Urinary bladder (tissue), 4 donors: ENCODE results near the gene ALDH3B1. TPM values are rescaled to one million over a fixed set of nuclear protein-coding genes. Genes with fewer than 3 reads are reported as not detected.

Experiments
- DNase-seq: peaks from one replicate; pipeline ENCODE4 v3.0.0-alpha.2; 2015; ENCODE audit errors: extremely low spot score
- H3K27ac ChIP-seq: one replicate; pipeline ENCODE4 v1.5.1; 2013; ENCODE audit warnings: low read depth, mild to moderate bottlenecking, moderate library complexity
- H3K36me3 ChIP-seq: one replicate; pipeline ENCODE4 v1.6.1; 2013; ENCODE audit warnings: mild to moderate bottlenecking, moderate library complexity; ENCODE audit not compliant: insufficient read depth
- H3K4me1 ChIP-seq: one replicate; pipeline ENCODE4 v1.6.1; 2013; ENCODE audit warnings: mild to moderate bottlenecking, moderate library complexity; ENCODE audit not compliant: insufficient read depth
- H3K4me3 ChIP-seq: one replicate; pipeline ENCODE4 v1.5.1; 2013; ENCODE audit warnings: low read depth, low read length
- WGBS: extraction: QIAGEN DNeasy Blood & Tissue Kit; methylation state at CpG from one replicate; pipeline ENCODE4 v1.1.7; 2013; 5-methylcytosine and 5-hydroxymethylcytosine counted together
- polyA plus RNA-seq: library from polyadenylated mRNA; stranded (reverse); fragments of 200-250 nt; gene quantifications from one replicate; pipeline ENCODE4 v1.2.3, GENCODE V29; 2013
- total RNA-seq: library from RNA; depleted of rRNA; stranded (reverse); fragments of >200 nt; gene quantifications from one replicate; pipeline ENCODE4 v1.2.3, GENCODE V29; 2014
- donor health status: healthy with polysubstance abuse.
- donor health status: healthy.

Gene ALDH3B1
- total and polyA plus RNA-seq, 2 donors: 4.6 to 14.4 TPM

DNA sequence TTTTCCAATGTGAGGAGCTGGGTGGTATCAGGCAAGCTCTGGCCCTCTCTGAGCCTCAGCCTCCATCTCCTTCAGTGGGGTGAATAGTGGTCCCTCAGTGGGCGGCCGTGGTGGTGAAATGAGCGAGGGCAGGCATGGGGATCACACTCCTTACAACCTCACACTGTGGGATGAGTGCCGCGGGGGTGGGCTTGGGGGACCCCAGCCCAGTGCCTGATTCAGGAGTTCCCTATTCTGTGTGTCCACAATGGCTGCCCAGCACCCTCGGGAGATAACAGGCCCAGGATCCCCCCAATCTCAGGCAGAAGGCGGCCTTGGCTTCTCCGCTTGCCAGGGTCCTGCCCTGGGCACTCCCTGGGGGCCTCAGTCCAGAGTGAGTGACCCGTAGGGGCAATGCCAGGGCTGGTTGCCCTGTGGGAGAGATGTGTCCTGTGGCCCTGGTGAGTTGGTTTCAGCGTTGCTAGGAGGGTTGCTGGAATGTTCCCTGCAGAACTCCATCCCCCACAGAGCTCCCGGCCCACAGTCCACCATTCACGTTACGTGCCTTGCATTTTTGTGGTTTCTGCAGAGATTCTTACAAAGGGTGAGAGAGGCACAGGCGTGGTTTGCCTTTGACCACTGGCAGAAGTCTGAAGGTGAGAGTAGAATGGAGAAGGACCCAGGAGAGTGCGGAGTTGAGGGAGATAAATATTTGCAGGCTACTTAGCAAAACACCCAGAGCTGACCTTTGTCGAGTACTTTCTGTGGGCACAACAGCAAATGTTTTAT lies 2.9 kb downstream of the ALDH3B1 start:
- no peak for DNase-seq

DNA sequence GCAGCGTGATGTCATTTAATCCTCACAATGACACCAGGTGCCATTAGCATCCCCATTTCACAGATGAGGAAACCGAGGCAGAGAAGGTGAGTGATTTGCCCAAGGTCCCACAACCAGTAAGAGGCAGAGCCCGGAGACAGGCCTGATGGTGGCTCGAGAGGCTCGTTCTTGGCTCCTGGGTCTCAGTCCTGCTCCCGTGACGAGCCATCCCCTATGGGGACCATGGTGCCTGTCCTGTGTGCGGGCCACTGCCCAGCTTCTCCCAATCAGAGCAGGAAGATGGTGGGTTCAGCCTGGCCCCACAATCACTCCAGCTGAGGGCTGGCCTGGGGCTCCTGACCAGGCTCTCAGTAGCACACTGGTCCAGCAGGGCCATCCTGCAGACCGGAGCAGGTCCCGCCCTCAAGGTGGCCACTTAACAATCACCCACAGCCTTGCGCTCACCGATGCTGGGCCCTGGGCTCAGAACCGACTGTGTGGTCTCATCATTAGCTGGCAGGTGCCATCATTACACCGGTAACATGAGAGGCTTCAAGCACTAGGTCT lies 3.6 kb downstream of the ALDH3B1 start:
- no peak overlapping the region for H3K4me3 ChIP-seq
- H3K4me1 ChIP-seq: no peaks in the 10 kb centered on the region
- DNase-seq: no peak
- WGBS: 91% methylated on average over 14 of the region's 14 CpGs
- peak overlapping the region; percentile 58 for H3K27ac ChIP-seq
- H3K36me3 ChIP-seq: no peaks in the 10 kb centered on the region

More for the DNA sequence above, 2.9 kb downstream of the ALDH3B1 start:
- Histone ChIP-seq H3K36me3 (no peaks in the 10 kb centered on the region), H3K4me3 (no peak overlapping the region), H3K4me1 (no peaks in the 10 kb centered on the region), H3K27ac (no peak overlapping the region)
- 75% methylated on average over 16 of the region's 16 CpGs for WGBS

DNA sequence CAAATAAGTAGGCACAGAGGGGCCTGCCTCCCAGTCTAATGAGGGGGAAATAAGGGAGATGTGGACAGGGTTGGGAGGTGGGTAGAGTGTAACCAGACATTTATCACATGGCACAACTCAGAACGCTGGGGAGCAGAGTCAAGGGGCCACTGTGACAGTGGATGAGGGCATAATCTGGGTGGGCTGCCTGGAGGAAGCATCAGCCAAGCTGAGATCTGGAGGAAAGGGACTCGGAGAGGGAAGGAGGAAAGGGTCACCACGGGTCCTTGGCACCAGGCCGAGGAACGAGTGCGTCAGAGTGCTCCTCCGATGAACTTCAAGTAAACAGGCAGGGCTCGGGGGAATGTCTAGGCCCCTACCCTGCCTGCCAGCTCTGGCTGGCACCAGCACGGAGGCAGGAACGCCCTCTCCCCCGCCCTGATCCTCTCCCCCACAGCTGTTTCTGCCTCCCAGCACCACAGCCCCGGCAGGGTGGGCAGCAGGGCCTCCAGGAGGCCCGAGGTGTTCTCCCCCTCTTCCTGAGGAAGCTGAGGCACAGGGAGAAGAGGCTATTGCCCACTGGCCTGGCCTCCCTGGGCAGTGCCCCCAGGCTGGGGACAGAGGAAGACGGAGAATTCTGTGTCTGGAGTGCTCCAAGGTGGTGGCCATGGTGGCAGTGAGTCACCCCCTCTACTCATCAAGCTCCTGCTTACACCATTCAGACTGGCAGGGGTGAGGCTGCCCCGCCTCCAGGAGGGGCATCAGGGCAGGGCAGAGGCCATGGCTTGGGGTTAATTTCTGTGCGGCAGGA lies 4.2 kb downstream of the ALDH3B1 start:
- DNase-seq: peak; percentile 59
- peak overlapping the region; percentile 58 for H3K27ac ChIP-seq
- 52% methylated on average over 16 of the region's 16 CpGs for WGBS
- H3K4me3 ChIP-seq: no peak overlapping the region
- no peaks in the 10 kb centered on the region for H3K36me3 ChIP-seq
- no peaks in the 10 kb centered on the region for H3K4me1 ChIP-seq

DNA sequence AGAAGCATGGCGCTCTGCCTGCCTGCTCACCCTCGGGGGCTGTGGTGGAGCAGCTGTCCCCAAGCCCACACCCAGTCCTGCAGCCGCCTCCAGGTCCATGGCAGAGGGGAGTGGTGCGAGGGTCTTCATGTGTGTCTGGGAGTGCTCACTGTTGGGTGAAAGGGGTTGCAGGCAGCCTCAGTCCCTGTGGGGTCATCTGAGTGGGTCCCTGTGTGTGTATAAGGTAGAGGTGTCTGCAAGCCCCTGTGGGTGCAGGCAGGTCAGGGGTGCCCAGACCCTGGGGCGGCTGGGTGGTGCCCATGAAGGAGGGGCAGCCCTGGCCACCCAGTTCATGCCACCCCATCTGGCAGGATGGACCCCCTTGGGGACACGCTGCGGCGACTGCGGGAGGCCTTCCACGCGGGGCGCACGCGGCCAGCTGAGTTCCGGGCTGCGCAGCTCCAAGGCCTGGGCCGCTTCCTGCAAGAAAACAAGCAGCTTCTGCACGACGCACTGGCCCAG lies 4.9 kb downstream of the ALDH3B1 start:
- 91% methylated on average over 19 of the region's 19 CpGs for WGBS
- no peak for DNase-seq
- Histone ChIP-seq H3K36me3 (no peaks in the 10 kb centered on the region), H3K27ac (peak overlapping the region; percentile 51), H3K4me1 (no peaks in the 10 kb centered on the region), H3K4me3 (no peak overlapping the region)

DNA sequence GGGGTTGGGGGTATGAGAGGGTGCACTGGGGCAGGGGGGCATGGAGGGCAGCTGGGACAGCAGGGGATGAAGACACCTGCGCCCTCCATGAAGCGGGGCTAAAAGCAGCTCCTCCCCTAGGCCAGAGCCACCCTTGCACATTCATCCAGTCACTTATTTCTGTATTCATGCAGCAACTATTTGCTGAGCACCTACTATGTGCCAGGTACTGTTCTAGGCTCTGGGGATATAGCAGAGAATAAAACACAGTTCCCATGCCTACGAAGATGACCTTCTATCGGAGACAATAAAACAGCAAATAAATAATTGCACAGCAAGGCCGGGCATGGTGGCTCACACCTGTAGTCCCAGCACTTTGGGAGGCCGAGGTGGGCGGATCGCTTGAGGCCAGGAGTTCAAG lies 5.3 kb downstream of the ALDH3B1 start:
- no peak for DNase-seq
- no peak overlapping the region for H3K27ac ChIP-seq
- no peaks in the 10 kb centered on the region for H3K36me3 ChIP-seq
- WGBS: 97% methylated on average over 8 of the region's 8 CpGs
- H3K4me1 ChIP-seq: no peaks in the 10 kb centered on the region
- H3K4me3 ChIP-seq: no peak overlapping the region

DNA sequence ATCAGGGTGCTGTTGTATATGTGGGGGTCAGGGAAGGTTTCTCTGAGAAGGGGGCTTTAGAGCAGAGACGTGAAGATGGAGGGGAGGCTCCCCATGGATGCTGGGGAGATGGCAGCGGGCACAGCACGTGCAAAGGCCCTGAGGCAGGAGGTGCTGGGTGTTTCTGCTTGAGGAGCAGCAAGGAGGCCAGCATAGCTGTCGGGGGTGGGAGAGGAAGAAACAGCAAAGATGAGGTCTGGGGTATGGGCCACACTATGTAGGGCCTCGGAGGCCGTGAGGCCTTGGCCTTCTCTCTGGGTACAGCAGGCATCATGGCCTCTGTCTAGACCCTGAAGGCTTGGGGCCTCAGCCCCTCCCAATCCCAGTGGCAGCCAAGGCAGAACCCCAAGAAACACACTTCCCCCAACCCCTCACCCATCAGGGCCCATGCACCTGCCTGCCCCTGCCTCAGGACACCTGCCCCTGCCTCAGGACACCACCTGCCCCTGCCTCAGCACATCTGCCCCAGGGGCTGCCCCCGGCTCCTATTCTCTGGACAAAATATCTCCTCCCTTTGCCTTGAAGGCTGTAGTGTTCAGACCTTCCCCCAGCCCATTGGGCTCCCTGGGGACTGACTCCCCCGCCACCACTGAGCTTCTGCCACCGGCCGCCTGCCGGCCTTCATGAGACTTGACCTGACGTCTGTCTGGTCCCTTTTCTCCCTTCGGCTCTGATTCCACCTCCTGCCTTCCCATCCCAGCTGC lies 6.2 kb downstream of the ALDH3B1 start:
- no peaks in the 10 kb centered on the region for H3K36me3 ChIP-seq
- no peak for DNase-seq
- no peaks in the 10 kb centered on the region for H3K4me1 ChIP-seq
- H3K27ac ChIP-seq: no peak overlapping the region
- WGBS: 65% methylated on average over 13 of the region's 13 CpGs
- no peak overlapping the region for H3K4me3 ChIP-seq

DNA sequence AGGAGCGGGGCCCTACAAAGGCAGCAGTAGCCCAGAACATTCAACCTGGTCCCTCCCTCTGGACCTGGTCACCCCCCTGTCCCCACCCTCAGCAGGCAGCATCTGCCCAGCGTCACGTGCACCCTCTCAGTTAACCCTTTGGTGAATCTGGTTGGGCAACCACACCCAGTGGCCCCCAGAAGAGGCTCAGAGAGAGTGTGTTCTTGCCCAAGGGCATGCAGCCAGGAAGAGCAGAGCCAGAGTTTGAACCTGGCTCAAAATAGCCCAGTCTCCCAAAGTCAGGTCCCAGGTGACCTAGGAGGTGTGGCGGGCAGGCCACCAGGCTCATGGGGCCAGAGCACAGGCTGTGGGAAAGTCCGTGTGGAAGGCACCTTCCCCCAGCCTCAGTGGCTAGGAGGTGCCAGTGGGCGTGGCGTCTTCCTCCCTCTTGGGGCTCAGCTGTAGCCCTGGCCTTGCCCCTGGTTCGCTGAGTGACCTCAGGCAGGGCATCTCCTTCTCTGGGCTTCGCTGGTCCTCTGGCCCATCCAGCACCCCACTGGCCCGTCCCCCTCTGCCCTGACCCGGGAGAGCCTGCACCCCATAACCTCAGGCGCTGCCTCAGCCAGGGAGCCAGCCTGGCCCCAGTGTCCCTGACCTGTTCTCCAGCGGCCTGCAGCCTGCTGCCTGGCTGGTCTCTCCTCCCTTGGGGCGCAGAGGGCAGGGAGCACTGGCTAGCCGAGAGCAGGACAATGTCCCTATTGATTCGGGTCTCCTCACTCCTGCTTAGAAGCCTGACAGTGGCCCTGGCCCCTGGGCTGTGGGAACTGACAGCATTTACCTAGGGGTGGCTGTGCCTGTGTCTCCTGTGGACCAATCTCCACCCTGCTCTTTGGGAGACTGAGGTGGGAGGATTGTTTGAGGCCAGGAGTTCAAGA lies 7.0 kb downstream of the ALDH3B1 start:
- no peaks in the 10 kb centered on the region for H3K4me1 ChIP-seq
- 69% methylated on average over 16 of the region's 16 CpGs for WGBS
- DNase-seq: no peak
- no peak overlapping the region for H3K27ac ChIP-seq
- no peaks in the 10 kb centered on the region for H3K36me3 ChIP-seq
- no peak overlapping the region for H3K4me3 ChIP-seq

DNA sequence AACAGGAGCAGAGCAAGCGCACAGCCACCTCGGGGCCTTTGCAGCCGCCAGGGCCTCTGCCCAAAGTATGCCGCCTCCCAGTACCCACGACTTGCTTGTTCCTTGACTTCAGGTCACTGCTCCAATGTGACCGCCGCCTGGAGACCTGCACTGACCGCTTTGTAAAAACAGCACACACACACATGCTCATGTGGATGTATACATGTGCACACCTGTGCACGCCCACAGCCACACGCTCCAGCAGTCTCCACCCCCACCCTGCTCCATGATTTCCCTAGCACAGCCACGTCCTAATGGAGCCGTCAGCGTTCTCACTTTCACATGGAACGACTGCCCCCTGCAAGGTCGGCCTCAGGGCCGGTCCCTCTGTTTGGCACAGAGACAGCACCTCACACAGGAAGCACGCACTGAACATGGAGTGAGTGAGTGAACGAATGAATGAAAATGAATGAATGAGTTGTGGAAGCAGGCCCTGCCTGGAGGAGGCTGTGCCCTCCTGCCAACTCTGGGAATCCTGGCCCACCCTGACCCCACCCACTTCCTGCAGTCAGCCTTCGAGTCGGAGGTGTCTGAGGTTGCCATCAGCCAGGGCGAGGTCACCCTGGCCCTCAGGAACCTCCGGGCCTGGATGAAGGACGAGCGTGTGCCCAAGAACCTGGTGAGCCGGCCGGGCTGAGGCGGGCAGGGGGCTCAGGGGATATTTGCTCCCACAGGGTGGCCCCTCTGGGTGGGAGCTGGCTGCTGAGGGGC lies 8.0 kb downstream of the ALDH3B1 start:
- Histone ChIP-seq H3K36me3 (no peaks in the 10 kb centered on the region), H3K4me3 (no peak overlapping the region), H3K4me1 (no peaks in the 10 kb centered on the region), H3K27ac (no peak overlapping the region)
- 79% methylated on average over 27 of the region's 27 CpGs for WGBS
- no peak for DNase-seq

DNA sequence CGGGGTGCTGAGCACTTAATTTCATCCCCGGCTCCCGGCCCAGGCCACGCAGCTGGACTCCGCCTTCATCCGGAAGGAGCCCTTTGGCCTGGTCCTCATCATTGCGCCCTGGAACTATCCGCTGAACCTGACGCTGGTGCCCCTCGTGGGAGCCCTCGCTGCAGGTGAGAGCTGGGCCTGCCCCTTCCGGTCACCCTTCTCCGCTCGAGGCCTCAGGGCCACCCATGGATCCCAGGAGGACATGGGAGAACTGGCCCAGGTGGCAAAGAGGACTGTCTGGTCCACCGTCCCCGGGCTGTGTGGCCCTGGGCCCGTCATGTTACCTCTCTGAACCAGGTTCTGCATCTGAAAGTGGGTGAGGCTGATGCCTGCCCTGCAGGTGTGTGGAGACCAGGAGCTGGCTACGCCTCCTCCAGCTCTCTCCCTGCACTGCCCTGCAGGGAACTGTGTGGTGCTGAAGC lies 8.6 kb downstream of the ALDH3B1 start:
- Histone ChIP-seq H3K4me1 (no peaks in the 10 kb centered on the region), H3K27ac (no peak overlapping the region), H3K36me3 (no peaks in the 10 kb centered on the region), H3K4me3 (no peak overlapping the region)
- WGBS: 90% methylated on average over 18 of the region's 18 CpGs
- no peak for DNase-seq

DNA sequence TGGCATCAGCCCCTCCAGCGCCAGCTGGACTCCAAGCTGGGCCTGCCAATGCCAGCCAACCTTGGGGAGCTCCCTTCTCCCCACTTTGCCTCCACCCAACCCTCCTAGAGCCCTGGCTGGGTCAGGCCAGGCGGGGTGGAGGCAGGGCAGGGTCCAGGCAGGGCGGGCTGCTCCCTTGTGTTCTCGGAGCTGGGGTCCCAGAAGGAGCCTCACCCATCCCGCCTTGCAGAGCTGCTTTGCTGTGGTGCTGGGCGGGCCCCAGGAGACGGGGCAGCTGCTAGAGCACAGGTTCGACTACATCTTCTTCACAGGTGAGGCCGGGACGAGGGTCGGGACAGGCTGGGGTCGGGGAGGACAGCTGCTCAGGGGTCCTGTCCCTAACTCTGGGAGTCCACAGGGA lies 9.4 kb downstream of the ALDH3B1 start:
- no peak overlapping the region for H3K27ac ChIP-seq

DNA sequence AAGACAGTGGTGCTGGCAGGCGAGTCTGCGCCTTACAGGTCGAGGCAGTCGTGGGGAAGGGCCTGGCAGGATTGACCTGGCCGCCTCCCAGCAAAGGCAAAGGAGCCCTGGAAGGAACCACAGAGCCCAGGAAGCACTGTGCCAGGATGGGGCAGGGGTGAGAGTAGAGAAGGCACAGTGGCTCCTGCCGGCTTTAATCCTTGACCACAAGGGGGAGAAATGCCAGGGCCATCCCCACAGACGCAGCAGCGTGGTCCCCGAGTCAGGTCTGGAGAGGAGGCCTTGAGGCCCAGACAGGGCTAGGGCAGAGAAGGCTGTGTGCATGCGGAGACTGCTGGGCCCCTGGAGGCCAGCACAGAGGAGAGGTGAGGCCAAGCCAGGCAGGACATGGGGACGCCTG lies 10.4 kb downstream of the ALDH3B1 start:
- Histone ChIP-seq H3K4me3 (no peak overlapping the region), H3K36me3 (no peaks in the 10 kb centered on the region), H3K27ac (no peak overlapping the region), H3K4me1 (no peaks in the 10 kb centered on the region)
- no peak for DNase-seq
- WGBS: 44% methylated on average over 11 of the region's 11 CpGs

More for the DNA sequence above, 9.4 kb downstream of the ALDH3B1 start:
- WGBS: 92% methylated on average over 12 of the region's 12 CpGs
- Histone ChIP-seq H3K4me3 (no peak overlapping the region), H3K4me1 (no peaks in the 10 kb centered on the region), H3K36me3 (no peaks in the 10 kb centered on the region)
- no peak for DNase-seq

DNA sequence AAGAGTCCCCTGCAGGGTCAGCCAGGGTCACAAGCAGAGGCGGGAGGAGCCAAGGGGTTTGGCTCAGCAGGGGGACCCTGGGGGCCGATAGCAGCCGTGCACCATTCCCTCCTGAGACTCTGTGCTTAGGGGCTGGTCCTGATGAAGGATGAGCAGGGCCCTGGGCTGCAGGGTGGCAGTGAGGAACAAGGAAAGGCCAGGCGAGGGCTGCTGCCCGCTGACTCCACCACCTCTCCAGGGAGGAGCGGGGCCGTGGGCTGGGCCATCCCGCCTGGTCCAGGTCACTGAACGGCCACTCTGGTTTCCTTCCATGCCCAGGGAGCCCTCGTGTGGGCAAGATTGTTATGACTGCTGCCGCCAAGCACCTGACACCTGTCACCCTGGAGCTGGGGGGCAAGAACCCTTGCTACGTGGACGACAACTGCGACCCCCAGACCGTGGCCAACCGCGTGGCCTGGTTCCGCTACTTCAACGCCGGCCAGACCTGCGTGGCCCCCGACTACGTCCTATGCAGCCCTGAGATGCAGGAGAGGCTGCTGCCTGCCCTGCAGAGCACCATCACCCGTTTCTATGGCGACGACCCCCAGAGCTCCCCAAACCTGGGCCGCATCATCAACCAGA lies 11.2 kb downstream of the ALDH3B1 start:
- no peaks in the 10 kb centered on the region for H3K36me3 ChIP-seq
- no peaks in the 10 kb centered on the region for H3K4me1 ChIP-seq
- H3K4me3 ChIP-seq: no peak overlapping the region
- DNase-seq: no peak
- H3K27ac ChIP-seq: no peak overlapping the region
- WGBS: 75% methylated on average over 27 of the region's 27 CpGs
